Measurements from ENCODE around the gene BRAF. TPM values are rescaled to one million over a fixed set of nuclear protein-coding genes. Genes with fewer than 3 reads are reported as not detected.

The BRAF gene
- total RNA-seq (ENCODE audit: unreplicated experiment), result 28.4 TPM
- long read RNA-seq, partial matches to known transcripts, result 1 of 2 reads
- long read RNA-seq, other reads (novel, unspliced or antisense), result 0 of 2 reads

GRCh38 chr7:140924821-140925421, at the start of gene BRAF:
TSS of gene BRAF (minus strand) at chr7:140924929. CDS start at chr7:140924703, 226 bp downstream.
- H3K27me3 Mint-ChIP-seq (ENCODE audit: unreplicated experiment), result no peaks in the 10 kb centered on the region
- peak within 1 kb of the TSS; percentile 99 for H3K27ac Mint-ChIP-seq (ENCODE audit: unreplicated experiment)

DNA sequence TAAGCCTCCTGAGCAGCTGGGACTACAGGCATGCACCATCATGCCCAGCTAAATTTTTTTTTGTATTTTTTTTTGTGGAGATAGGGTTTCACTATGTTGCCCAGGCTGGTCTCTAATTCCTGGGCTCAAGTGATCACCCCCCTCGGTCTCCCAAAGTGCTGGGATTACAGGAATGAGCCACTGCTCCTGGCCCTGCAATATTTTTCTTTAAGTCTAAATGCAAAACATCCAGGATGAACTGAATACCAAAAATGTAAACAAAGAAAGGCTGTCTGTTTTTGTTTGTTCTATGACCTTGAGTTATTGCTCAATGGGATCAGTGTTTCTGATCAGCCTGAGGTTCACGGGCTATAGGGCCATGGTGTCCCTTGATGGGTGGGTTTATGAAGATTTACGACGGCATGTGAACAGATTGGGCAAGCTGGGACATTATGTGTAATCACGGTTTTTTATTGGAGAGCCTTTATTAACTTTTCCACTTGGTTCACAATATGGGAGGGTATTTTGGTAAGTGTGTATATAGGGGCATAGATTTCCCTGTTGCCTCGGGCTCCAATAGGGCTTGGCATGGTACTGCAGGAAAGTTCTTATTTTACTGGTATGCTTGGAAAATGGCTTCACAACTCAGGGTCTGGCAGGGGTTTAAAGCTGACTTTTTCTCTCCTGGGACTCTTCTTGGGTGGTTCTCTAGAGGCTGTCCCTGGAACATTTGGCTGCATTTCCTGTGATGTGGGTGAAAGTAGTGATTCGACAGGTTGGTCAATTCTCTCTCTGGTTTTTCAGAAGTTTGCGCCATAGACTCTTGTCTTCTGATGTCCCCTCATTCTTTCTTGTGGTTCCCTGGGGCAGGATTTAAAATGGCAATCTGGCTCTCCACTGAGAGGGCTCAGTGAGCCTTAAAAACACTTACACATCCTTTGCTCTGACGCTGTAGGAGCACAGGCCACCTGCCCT, 48.4 kb upstream of the BRAF start:
- Mint-ChIP-seq H3K4me1 (ENCODE audit: unreplicated experiment) (no peaks in the 10 kb centered on the region), H3K27me3 (ENCODE audit: unreplicated experiment) (peaks cover 3% of the 10 kb centered on the region), H3K9me3 (ENCODE audit: unreplicated experiment) (no peaks in the 10 kb centered on the region)

More at GRCh38 chr7:140924821-140925421, at the start of gene BRAF:
- Mint-ChIP-seq H3K36me3 (ENCODE audit: low read depth, unreplicated experiment) (peaks cover 3% of the 10 kb centered on the region), H3K4me3 (ENCODE audit: unreplicated experiment) (peak within 1 kb of the TSS; percentile 98), H3K4me1 (ENCODE audit: unreplicated experiment) (peaks cover 5% of the 10 kb centered on the region), H3K9me3 (ENCODE audit: unreplicated experiment) (no peaks in the 10 kb centered on the region)
- DNase-seq (ENCODE audit: low spot score), result peak; percentile 89
- TF ChIP-seq, protein P1, sequence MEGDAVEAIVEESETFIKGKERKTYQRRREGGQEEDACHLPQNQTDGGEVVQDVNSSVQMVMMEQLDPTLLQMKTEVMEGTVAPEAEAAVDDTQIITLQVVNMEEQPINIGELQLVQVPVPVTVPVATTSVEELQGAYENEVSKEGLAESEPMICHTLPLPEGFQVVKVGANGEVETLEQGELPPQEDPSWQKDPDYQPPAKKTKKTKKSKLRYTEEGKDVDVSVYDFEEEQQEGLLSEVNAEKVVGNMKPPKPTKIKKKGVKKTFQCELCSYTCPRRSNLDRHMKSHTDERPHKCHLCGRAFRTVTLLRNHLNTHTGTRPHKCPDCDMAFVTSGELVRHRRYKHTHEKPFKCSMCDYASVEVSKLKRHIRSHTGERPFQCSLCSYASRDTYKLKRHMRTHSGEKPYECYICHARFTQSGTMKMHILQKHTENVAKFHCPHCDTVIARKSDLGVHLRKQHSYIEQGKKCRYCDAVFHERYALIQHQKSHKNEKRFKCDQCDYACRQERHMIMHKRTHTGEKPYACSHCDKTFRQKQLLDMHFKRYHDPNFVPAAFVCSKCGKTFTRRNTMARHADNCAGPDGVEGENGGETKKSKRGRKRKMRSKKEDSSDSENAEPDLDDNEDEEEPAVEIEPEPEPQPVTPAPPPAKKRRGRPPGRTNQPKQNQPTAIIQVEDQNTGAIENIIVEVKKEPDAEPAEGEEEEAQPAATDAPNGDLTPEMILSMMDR (IDR thresholded peaks at IDR 0.05; ENCODE audit: unreplicated experiment), result no peak

GRCh38 chr7:140972344-140972743, 47.6 kb upstream of the BRAF start:
- H3K4me3 Mint-ChIP-seq (ENCODE audit: unreplicated experiment), result no peak overlapping the region

More for the DNA sequence above, 48.4 kb upstream of the BRAF start:
- DNase-seq (ENCODE audit: low spot score), result no peak
- TF ChIP-seq, protein P1 (IDR thresholded peaks at IDR 0.05; ENCODE audit: unreplicated experiment), result no peak
- Mint-ChIP-seq H3K4me3 (ENCODE audit: unreplicated experiment) (no peak overlapping the region), H3K27ac (ENCODE audit: unreplicated experiment) (no peak overlapping the region), H3K36me3 (ENCODE audit: low read depth, unreplicated experiment) (no peaks in the 10 kb centered on the region)

DNA sequence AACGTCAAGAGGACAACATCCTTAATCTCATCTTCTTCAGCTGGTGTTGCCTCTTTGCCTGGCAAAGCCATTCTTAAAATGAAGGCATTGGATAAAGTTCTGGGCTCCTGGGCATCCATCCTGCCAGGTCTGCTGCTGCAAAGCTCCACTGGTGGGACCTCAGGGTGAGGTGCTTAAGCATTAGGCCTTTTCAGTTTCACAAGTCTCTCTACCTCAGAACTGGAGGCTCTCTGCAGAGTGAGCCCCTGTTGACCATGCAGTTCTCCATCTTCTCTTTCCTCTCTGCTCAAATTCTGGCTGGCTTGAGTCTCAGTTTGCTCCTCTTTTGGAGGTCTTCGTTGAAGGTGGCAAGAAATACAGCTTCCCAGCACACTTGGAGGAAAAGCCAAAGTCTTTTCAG, 42.7 kb upstream of the BRAF start:
- DNase-seq (ENCODE audit: low spot score), result no peak
- no peak overlapping the region for H3K27ac Mint-ChIP-seq (ENCODE audit: unreplicated experiment)
- H3K4me3 Mint-ChIP-seq (ENCODE audit: unreplicated experiment), result no peak overlapping the region
- no peaks in the 10 kb centered on the region for H3K4me1 Mint-ChIP-seq (ENCODE audit: unreplicated experiment)
- no peaks in the 10 kb centered on the region for H3K27me3 Mint-ChIP-seq (ENCODE audit: unreplicated experiment)
- TF ChIP-seq, protein P1 (IDR thresholded peaks at IDR 0.05; ENCODE audit: unreplicated experiment), result no peak
- no peaks in the 10 kb centered on the region for H3K9me3 Mint-ChIP-seq (ENCODE audit: unreplicated experiment)
- no peaks in the 10 kb centered on the region for H3K36me3 Mint-ChIP-seq (ENCODE audit: low read depth, unreplicated experiment)

More at GRCh38 chr7:140972344-140972743, 47.6 kb upstream of the BRAF start:
- no peak for DNase-seq (ENCODE audit: low spot score)
- no peaks in the 10 kb centered on the region for H3K9me3 Mint-ChIP-seq (ENCODE audit: unreplicated experiment)
- H3K27me3 Mint-ChIP-seq (ENCODE audit: unreplicated experiment), result peaks cover 3% of the 10 kb centered on the region
- H3K27ac Mint-ChIP-seq (ENCODE audit: unreplicated experiment), result no peak overlapping the region
- H3K36me3 Mint-ChIP-seq (ENCODE audit: low read depth, unreplicated experiment), result no peaks in the 10 kb centered on the region
- H3K4me1 Mint-ChIP-seq (ENCODE audit: unreplicated experiment), result no peaks in the 10 kb centered on the region
- TF ChIP-seq, protein P1 (IDR thresholded peaks at IDR 0.05; ENCODE audit: unreplicated experiment), result no peak

Data from endothelial cell (in vitro differentiated cells).